GM12878 (cell line): ENCODE data around the gene CLEC16A. TPM values are rescaled to one million over a fixed set of nuclear protein-coding genes. Genes with fewer than 3 reads are reported as not detected.

Experiments
- ATAC-seq: fragments of 200-7000 bp; cut with Tn5 transposase; 3 replicates; pipeline ENCODE4 v1.9.1; 2020; ENCODE audit warnings: mild to moderate bottlenecking, moderate library complexity
- BruUV-seq: library from RNA; stranded (reverse); fragments of 400-500 nt; replicated peaks from 2 replicates; lab custom pipeline; 2021; lab: Mats Ljungman, UMichigan
- CTCF ChIA-PET: fragments of 300-600 bp; sonication (Branson Sonifier 250); formaldehyde crosslinking; extraction: SDS; loops from one replicate; lab custom pipeline; 2021; ENCODE audit warnings: inconsistent platforms; lab: Yijun Ruan, JAX
- POLR2A ChIA-PET: fragments of 350-600 bp; formaldehyde crosslinking; extraction: SDS; loops from one replicate; lab custom pipeline; 2021; ENCODE audit warnings: inconsistent platforms; lab: Charles Lee
- RAD21 ChIA-PET: fragments of 300-600 bp; sonication (Branson Sonifier 250); formaldehyde crosslinking; loops from one replicate; lab custom pipeline; 2023; ENCODE audit warnings: antibody characterized with exemption; ENCODE audit not compliant: unreplicated experiment; lab: Charles Lee
- SMC1A ChIA-PET: fragments of 300-600 bp; sonication (Branson Sonifier 250); formaldehyde crosslinking; loops from one replicate; lab custom pipeline; 2023; ENCODE audit not compliant: unreplicated experiment, uncharacterized antibody; lab: Charles Lee
- DNase-seq: peaks from one replicate; pipeline ENCODE4 v3.0.0-alpha.2; 2011; ENCODE audit warnings: low read depth, low spot score
- FAIRE-seq: peaks from 3 replicates; lab custom pipeline; 2011; peaks lifted over from hg19 to GRCh38; lab: Jason Lieb, UNC
- H2AFZ ChIP-seq: 2 replicates; pipeline ENCODE4 v1.6.0; 2011; ENCODE audit warnings: low read depth, low read length, control low read depth; ENCODE audit not compliant: control insufficient read depth
- H3K27ac ChIP-seq: 2 replicates; pipeline ENCODE4 v1.5.1; 2011; ENCODE audit warnings: control low read depth; ENCODE audit not compliant: control insufficient read depth, insufficient read depth
- H3K27me3 ChIP-seq, 2 experiments: replicated peaks in 1 of 2; 2 replicates each; pipeline versions ENCODE4 v1.6.0 to v1.6.1; 2011; ENCODE audit warnings: low read length in 1 of 2; ENCODE audit not compliant: control insufficient read depth in 2 of 2, insufficient read depth in 2 of 2
- H3K36me3 ChIP-seq, 2 experiments: 2 replicates each; pipeline ENCODE4 v1.5.1; 2011; ENCODE audit warnings: low read length in 1 of 2; ENCODE audit not compliant: control insufficient read depth in 2 of 2, insufficient read depth in 2 of 2
- H3K4me1 ChIP-seq: 2 replicates; pipeline ENCODE4 v1.6.1; 2011; ENCODE audit warnings: mild to moderate bottlenecking, low read length, moderate library complexity, mixed read lengths; ENCODE audit not compliant: control insufficient read depth, insufficient read depth
- H3K4me2 ChIP-seq: 2 replicates; pipeline ENCODE4 v1.6.0; 2011; ENCODE audit warnings: control low read depth; ENCODE audit not compliant: control insufficient read depth, insufficient read depth
- H3K4me3 ChIP-seq: fragments of 200-600 bp; sonication (generic); 2 replicates; pipeline ENCODE4 v1.5.1; 2016
- H3K79me2 ChIP-seq: 2 replicates; pipeline ENCODE4 v1.6.0; 2011; ENCODE audit warnings: low read length; ENCODE audit not compliant: control insufficient read depth, insufficient read depth
- H3K9ac ChIP-seq: 2 replicates; pipeline ENCODE4 v1.8.0; 2011; ENCODE audit warnings: low read length, control low read depth, mixed read lengths; ENCODE audit not compliant: control insufficient read depth, insufficient read depth
- H3K9me3 ChIP-seq: replicated peaks from 3 replicates; pipeline ENCODE4 v1.5.1; 2011; ENCODE audit warnings: mild to moderate bottlenecking, low read length; ENCODE audit not compliant: control insufficient read depth, insufficient read depth
- H4K20me1 ChIP-seq: 2 replicates; pipeline ENCODE4 v1.6.0; 2011; ENCODE audit not compliant: control insufficient read depth, insufficient read depth
- ASH2L ChIP-seq: fragments of 300-600, 200-600 bp; sonication (generic); IDR thresholded peaks from 2 replicates; pipeline ENCODE4 v1.6.1; 2017; ENCODE audit warnings: low read depth, mild to moderate bottlenecking, borderline replicate concordance
- ATF7 ChIP-seq: fragments of 450-650 bp; IDR thresholded peaks from 2 replicates; pipeline ENCODE4 v1.6.1; 2016; ENCODE audit warnings: low read depth, mild to moderate bottlenecking
- EGR1 ChIP-seq, 2 experiments: IDR thresholded peaks; 1 replicate in 1 of 2; 2 replicates in 1 of 2; pipeline ENCODE4 v1.6.1; 2011 to 2012; ENCODE audit warnings: low read depth in 2 of 2, low read length in 2 of 2, borderline replicate concordance in 1 of 2, mild to moderate bottlenecking in 1 of 2, moderate library complexity in 1 of 2
- JUND ChIP-seq: IDR thresholded peaks from 2 replicates; pipeline ENCODE4 v1.6.1; 2012; ENCODE audit warnings: low read depth, mild to moderate bottlenecking, low read length, improper control_type of control experiment, moderate library complexity
- NFXL1 ChIP-seq: fragments of 450-650 bp; IDR thresholded peaks from 2 replicates; pipeline ENCODE4 v1.6.1; 2017; ENCODE audit warnings: antibody characterized with exemption, mild to moderate bottlenecking, borderline replicate concordance
- NRF1 ChIP-seq: conservative IDR thresholded peaks from 2 replicates; pipeline ENCODE4 v1.6.1; 2011; ENCODE audit warnings: mild to moderate bottlenecking, low read depth, low read length, improper control_type of control experiment
- SMAD5 ChIP-seq: IDR thresholded peaks from 2 replicates; pipeline ENCODE4 v1.6.1; 2016; ENCODE audit warnings: antibody characterized with exemption, low read depth
- SREBF1 ChIP-seq: IDR thresholded peaks from 2 replicates; pipeline ENCODE4 v1.6.1; 2012; ENCODE audit warnings: mild to moderate bottlenecking, low read length
- ZBED1 ChIP-seq: IDR thresholded peaks from 2 replicates; pipeline ENCODE4 v1.6.1; 2016; ENCODE audit warnings: borderline replicate concordance
- WGBS: methylation state at CpG from one replicate; pipeline ENCODE4 v1.1.6; 2016; ENCODE audit warnings: low lambda C conversion rate; ENCODE audit not compliant: insufficient replicate concordance, insufficient coverage; ENCODE audit errors: missing lambda C conversion rate; 5-methylcytosine and 5-hydroxymethylcytosine counted together
- in situ Hi-C: fragments of 300-500 bp; cut with MboI; formaldehyde crosslinking; loops from 9 replicates; pipeline ENCODE4 v1.14.3; 2018; ENCODE audit warnings: mixed read lengths
- intact Hi-C: fragments of 100-400 bp; cut with micrococcal nuclease; formaldehyde crosslinking; loops from one replicate; pipeline ENCODE4 v1.14.2; 2022; ENCODE audit not compliant: unreplicated experiment
- polyA plus RNA-seq, 11 experiments: library from polyadenylated mRNA; depleted of rRNA in 4 of 11; unstranded in 6 of 11; stranded (reverse) in 5 of 11; fragments of >200 nt; fragmentation: Nextera tagmentation in 4 of 11; fragmentation: Illumina TruSeq in 1 of 11; extraction: Ambion mirVana in 4 of 11; extraction: Trizol in 1 of 11; gene quantifications; 1 replicate in 1 of 11; 2 replicates in 10 of 11; pipeline versions ENCODE4 v1.2.1 to v1.2.3, GENCODE V29; 2011 to 2016; ENCODE audit warnings: inconsistent platforms in 2 of 11, missing spikeins in 2 of 11, low read depth in 1 of 11
- total RNA-seq, 4 experiments: library from RNA; depleted of rRNA in 3 of 4; stranded (reverse); fragments of >200 nt in 3 of 4; fragmentation: Illumina TruSeq in 1 of 4; extraction: Trizol in 1 of 4; gene quantifications; 2 replicates each; pipeline versions ENCODE4 v1.2.1 to v1.2.3, GENCODE V29; 2013 to 2021
- TF ChIP-seq, protein P1 (sequence below): fragments of 450-650 bp; IDR thresholded peaks from 2 replicates; pipeline ENCODE4 v1.6.1; 2016; ENCODE audit warnings: mild to moderate bottlenecking, moderate library complexity, borderline replicate concordance
- TF ChIP-seq, protein P2 (sequence below): IDR thresholded peaks from 2 replicates; pipeline ENCODE4 v1.6.1; 2011; ENCODE audit warnings: low read depth, mild to moderate bottlenecking, low read length, moderate library complexity, borderline replicate concordance; ENCODE audit errors: extremely low read depth
- TF ChIP-seq, protein P3 (sequence below): IDR thresholded peaks from 2 replicates; pipeline ENCODE4 v1.6.1; 2012; ENCODE audit warnings: low read depth, low read length, improper control_type of control experiment
- TF ChIP-seq, protein P4 (sequence below): fragments of 450-650 bp; IDR thresholded peaks from 2 replicates; pipeline ENCODE4 v1.6.1; 2017; ENCODE audit warnings: mild to moderate bottlenecking, moderate library complexity

Gene CLEC16A
- total and polyA plus RNA-seq, 10 of the 15 experiments (the other 5 are each of a cell fraction or from before 2014, with no cell fraction given): 1.5 to 28.8 (median 19.2) TPM

DNA sequence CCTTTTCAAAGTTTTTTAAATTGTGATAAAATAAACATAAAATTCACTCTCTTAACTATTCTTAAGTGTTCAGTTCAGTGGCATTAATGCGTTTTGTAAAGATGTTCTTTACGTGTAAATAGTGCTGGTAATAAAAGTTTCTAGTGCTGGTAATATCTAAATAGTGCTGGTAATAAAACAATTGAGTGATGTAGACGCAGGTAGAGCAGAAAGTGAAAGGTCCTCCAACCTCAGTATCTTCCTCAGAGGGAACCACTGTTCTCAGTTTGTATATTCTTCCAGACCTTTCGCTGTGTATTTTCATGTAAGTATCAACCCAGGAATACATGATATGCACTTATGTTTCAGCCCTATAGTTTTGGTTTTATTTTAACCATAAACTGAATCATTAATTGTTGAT is 53.1 kb downstream of the CLEC16A start (continued):
- TF ChIP-seq, protein P1, sequence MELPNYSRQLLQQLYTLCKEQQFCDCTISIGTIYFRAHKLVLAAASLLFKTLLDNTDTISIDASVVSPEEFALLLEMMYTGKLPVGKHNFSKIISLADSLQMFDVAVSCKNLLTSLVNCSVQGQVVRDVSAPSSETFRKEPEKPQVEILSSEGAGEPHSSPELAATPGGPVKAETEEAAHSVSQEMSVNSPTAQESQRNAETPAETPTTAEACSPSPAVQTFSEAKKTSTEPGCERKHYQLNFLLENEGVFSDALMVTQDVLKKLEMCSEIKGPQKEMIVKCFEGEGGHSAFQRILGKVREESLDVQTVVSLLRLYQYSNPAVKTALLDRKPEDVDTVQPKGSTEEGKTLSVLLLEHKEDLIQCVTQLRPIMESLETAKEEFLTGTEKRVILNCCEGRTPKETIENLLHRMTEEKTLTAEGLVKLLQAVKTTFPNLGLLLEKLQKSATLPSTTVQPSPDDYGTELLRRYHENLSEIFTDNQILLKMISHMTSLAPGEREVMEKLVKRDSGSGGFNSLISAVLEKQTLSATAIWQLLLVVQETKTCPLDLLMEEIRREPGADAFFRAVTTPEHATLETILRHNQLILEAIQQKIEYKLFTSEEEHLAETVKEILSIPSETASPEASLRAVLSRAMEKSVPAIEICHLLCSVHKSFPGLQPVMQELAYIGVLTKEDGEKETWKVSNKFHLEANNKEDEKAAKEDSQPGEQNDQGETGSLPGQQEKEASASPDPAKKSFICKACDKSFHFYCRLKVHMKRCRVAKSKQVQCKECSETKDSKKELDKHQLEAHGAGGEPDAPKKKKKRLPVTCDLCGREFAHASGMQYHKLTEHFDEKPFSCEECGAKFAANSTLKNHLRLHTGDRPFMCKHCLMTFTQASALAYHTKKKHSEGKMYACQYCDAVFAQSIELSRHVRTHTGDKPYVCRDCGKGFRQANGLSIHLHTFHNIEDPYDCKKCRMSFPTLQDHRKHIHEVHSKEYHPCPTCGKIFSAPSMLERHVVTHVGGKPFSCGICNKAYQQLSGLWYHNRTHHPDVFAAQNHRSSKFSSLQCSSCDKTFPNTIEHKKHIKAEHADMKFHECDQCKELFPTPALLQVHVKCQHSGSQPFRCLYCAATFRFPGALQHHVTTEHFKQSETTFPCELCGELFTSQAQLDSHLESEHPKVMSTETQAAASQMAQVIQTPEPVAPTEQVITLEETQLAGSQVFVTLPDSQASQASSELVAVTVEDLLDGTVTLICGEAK: no peak
- TF ChIP-seq SREBF1 (no peak), NFXL1 (no peak)

DNA sequence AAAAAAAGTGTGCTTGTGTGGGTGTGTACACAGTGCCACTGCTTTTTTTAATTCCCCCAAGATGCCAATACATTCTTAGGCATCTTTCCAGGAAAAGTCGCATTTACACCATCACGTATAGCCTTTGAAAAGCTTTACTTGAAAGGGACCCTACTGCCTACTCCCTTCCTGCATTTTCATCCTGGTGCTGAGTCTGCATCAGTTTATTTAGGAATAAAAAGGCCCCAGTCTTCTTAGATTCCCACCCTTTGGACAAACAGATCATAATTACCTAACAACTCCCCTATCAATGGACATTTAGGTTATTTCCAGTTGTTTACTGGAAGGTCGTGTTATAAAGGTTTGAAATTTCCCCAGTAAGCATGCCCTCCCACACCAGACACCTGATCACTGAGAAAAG is 54.9 kb downstream of the CLEC16A start:
- intact Hi-C loops: no loop called here
- RAD21 ChIA-PET: no interaction called here
- no peak overlapping the region for H3K4me3 ChIP-seq
- POLR2A ChIA-PET: interaction anchor here (0.6 kb wide), 1 partner anchor 186 kb away, joined by 3 read pairs; no protein-coding TSS in a partner anchor
- CTCF ChIA-PET: interaction anchor here (1.0 to 1.6 kb wide), 2 partner anchors 34 to 56 kb away, joined by 4 read pairs; no protein-coding TSS in a partner anchor
- FAIRE-seq (no peak), ATAC-seq (no peak), DNase-seq (no peak)
- no peaks in the 10 kb centered on the region for H3K27me3 ChIP-seq
- H4K20me1 ChIP-seq: no peaks in the 10 kb centered on the region
- H3K9ac ChIP-seq: no peak overlapping the region
- 86% methylated on average over 3 of the region's 3 CpGs for WGBS
- H3K27ac ChIP-seq: no peak overlapping the region
- in situ Hi-C loops: no loop called here
- H3K9me3 ChIP-seq: no peaks in the 10 kb centered on the region
- no peaks in the 10 kb centered on the region for H3K79me2 ChIP-seq
- H2AFZ ChIP-seq: no peak overlapping the region
- no peak overlapping the region for H3K4me2 ChIP-seq
- SMC1A ChIA-PET: interaction anchor here (1.2 to 1.5 kb wide), 2 partner anchors 16 to 105 kb away, joined by 3 to 4 read pairs; no protein-coding TSS in a partner anchor
- H3K36me3 ChIP-seq: peaks cover 14 to 16% of the 10 kb centered on the region in 2 experiments
- BruUV-seq: no TSS peak
- H3K4me1 ChIP-seq: peaks cover 10% of the 10 kb centered on the region
- TF ChIP-seq JUND: no peak
- TF ChIP-seq, protein P2, sequence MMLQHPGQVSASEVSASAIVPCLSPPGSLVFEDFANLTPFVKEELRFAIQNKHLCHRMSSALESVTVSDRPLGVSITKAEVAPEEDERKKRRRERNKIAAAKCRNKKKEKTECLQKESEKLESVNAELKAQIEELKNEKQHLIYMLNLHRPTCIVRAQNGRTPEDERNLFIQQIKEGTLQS: no peak
- TF ChIP-seq ATF7: no peak
- TF ChIP-seq EGR1 (IDR thresholded peaks at IDR 0.05; ENCODE audit: borderline replicate concordance in 1 of 2, low read depth in 2 of 2, low read length in 2 of 2): no peak
- TF ChIP-seq SMAD5: no peak
- TF ChIP-seq, protein P3, sequence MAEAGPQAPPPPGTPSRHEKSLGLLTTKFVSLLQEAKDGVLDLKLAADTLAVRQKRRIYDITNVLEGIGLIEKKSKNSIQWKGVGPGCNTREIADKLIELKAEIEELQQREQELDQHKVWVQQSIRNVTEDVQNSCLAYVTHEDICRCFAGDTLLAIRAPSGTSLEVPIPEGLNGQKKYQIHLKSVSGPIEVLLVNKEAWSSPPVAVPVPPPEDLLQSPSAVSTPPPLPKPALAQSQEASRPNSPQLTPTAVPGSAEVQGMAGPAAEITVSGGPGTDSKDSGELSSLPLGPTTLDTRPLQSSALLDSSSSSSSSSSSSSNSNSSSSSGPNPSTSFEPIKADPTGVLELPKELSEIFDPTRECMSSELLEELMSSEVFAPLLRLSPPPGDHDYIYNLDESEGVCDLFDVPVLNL: no peak
- TF ChIP-seq, protein P4, sequence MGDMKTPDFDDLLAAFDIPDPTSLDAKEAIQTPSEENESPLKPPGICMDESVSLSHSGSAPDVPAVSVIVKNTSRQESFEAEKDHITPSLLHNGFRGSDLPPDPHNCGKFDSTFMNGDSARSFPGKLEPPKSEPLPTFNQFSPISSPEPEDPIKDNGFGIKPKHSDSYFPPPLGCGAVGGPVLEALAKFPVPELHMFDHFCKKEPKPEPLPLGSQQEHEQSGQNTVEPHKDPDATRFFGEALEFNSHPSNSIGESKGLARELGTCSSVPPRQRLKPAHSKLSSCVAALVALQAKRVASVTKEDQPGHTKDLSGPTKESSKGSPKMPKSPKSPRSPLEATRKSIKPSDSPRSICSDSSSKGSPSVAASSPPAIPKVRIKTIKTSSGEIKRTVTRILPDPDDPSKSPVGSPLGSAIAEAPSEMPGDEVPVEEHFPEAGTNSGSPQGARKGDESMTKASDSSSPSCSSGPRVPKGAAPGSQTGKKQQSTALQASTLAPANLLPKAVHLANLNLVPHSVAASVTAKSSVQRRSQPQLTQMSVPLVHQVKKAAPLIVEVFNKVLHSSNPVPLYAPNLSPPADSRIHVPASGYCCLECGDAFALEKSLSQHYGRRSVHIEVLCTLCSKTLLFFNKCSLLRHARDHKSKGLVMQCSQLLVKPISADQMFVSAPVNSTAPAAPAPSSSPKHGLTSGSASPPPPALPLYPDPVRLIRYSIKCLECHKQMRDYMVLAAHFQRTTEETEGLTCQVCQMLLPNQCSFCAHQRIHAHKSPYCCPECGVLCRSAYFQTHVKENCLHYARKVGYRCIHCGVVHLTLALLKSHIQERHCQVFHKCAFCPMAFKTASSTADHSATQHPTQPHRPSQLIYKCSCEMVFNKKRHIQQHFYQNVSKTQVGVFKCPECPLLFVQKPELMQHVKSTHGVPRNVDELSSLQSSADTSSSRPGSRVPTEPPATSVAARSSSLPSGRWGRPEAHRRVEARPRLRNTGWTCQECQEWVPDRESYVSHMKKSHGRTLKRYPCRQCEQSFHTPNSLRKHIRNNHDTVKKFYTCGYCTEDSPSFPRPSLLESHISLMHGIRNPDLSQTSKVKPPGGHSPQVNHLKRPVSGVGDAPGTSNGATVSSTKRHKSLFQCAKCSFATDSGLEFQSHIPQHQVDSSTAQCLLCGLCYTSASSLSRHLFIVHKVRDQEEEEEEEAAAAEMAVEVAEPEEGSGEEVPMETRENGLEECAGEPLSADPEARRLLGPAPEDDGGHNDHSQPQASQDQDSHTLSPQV: no peak
- no peak for TF ChIP-seq ASH2L
- no peak for TF ChIP-seq ZBED1
- TF ChIP-seq NRF1: no peak
